HCT116 (cell line): ENCODE results near the gene PPHLN1. TPM values are rescaled to one million over a fixed set of nuclear protein-coding genes. Genes with fewer than 3 reads are reported as not detected.

ENCODE experiments used
- ATAC-seq: fragments of 200-7000 bp; cut with Tn5 transposase; 2 replicates; pipeline ENCODE4 v1.9.1; 2020; ENCODE audit warnings: mild to moderate bottlenecking, moderate library complexity
- BruUV-seq: library from RNA; stranded (reverse); fragments of 400-500 nt; replicated peaks from 2 replicates; lab custom pipeline; 2021; lab: Mats Ljungman, UMichigan
- CTCF ChIA-PET: fragments of 300-600 bp; sonication (Branson Sonifier 250); formaldehyde crosslinking; loops from one replicate; lab custom pipeline; 2021; ENCODE audit warnings: antibody characterized with exemption; lab: Charles Lee
- POLR2A ChIA-PET: fragments of 300-600, 350-600 bp; sonication (Branson Sonifier 250); formaldehyde crosslinking; loops from one replicate; lab custom pipeline; 2021; ENCODE audit warnings: antibody characterized with exemption; lab: Charles Lee
- RAD21 ChIA-PET, 2 experiments: fragments of 300-600 bp; sonication (Branson Sonifier 250); formaldehyde crosslinking; loops; one replicate each; lab custom pipeline; 2023; ENCODE audit warnings: low total read pairs in 2 of 2; ENCODE audit not compliant: uncharacterized antibody in 2 of 2, unreplicated experiment in 2 of 2, low non-redundant PET in 1 of 2; lab: Charles Lee
- DNase-seq: peaks from one replicate; pipeline ENCODE4 v3.0.0-alpha.2; 2010; ENCODE audit warnings: low read depth, low spot score
- H2AFZ ChIP-seq: fragments of 200-600 bp; shearing (Covaris generic), sonication (generic); 2 replicates; pipeline ENCODE4 v1.6.1; 2017; ENCODE audit warnings: low read depth, mixed run types, mixed read lengths, antibody characterized with exemption, low read length; ENCODE audit not compliant: poor library complexity, severe bottlenecking
- H3K27ac ChIP-seq: 2 replicates; pipeline ENCODE4 v1.5.1; 2012; ENCODE audit warnings: low read depth, low read length
- H3K27me3 ChIP-seq: fragments of 200-600 bp; sonication (generic); 2 replicates; pipeline ENCODE4 v1.6.1; 2016; ENCODE audit warnings: mixed run types, low read length, mixed read lengths; ENCODE audit not compliant: insufficient read depth
- H3K36me3 ChIP-seq, 2 experiments: fragments of 200-500 bp in 1 of 2; fragments of 200-600 bp in 1 of 2; sonication (Bioruptor generic) in 1 of 2; sonication (generic) in 1 of 2; 2 replicates each; pipeline versions ENCODE4 v1.5.1 to v1.6.1; 2014 to 2016; ENCODE audit warnings: low read length in 2 of 2, inconsistent platforms in 1 of 2, mixed read lengths in 1 of 2, mixed run types in 1 of 2; ENCODE audit not compliant: insufficient read depth in 2 of 2, control insufficient read depth in 1 of 2
- H3K4me1 ChIP-seq, 2 experiments: fragments of 200-600 bp in 1 of 2; sonication (generic) in 1 of 2; 2 replicates each; pipeline versions ENCODE4 v1.5.1 to v1.6.1; 2012 to 2017; ENCODE audit warnings: low read length in 2 of 2, inconsistent platforms in 1 of 2, mild to moderate bottlenecking in 1 of 2, mixed read lengths in 1 of 2, mixed run types in 1 of 2, moderate library complexity in 1 of 2; ENCODE audit not compliant: insufficient read depth in 2 of 2, control insufficient read depth in 1 of 2
- H3K4me2 ChIP-seq: fragments of 200-600 bp; sonication (generic); 2 replicates; pipeline ENCODE4 v1.6.1; 2017; ENCODE audit warnings: mixed run types, low read length, mixed read lengths
- H3K4me3 ChIP-seq, 2 experiments: fragments of 200-600 bp in 1 of 2; sonication (generic) in 1 of 2; replicated peaks in 1 of 2; 2 replicates each; pipeline ENCODE4 v1.5.1; 2011 to 2016; ENCODE audit warnings: low read length in 2 of 2, control low read depth in 1 of 2, low read depth in 1 of 2, mild to moderate bottlenecking in 1 of 2, mixed read lengths in 1 of 2, mixed run types in 1 of 2
- H3K79me2 ChIP-seq: fragments of 200-600 bp; sonication (generic); 2 replicates; pipeline ENCODE4 v1.6.1; 2017; ENCODE audit warnings: mild to moderate bottlenecking, mixed run types, low read length, moderate library complexity, mixed read lengths; ENCODE audit not compliant: insufficient read depth
- H3K9ac ChIP-seq: fragments of 200-600 bp; sonication (generic); 2 replicates; pipeline ENCODE4 v1.6.1; 2016; ENCODE audit warnings: low read length, mixed read lengths
- H3K9me2 ChIP-seq: fragments of 200-600 bp; sonication (generic), shearing (Covaris generic); 2 replicates; pipeline ENCODE4 v1.6.1; 2017; ENCODE audit warnings: mixed run types, mild to moderate bottlenecking, moderate library complexity; ENCODE audit not compliant: insufficient read depth
- H3K9me3 ChIP-seq, 2 experiments: fragments of 200-500 bp in 1 of 2; fragments of 200-600 bp in 1 of 2; sonication (Bioruptor generic) in 1 of 2; sonication (generic) in 1 of 2; 2 replicates each; pipeline ENCODE4 v1.6.1; 2014 to 2017; ENCODE audit warnings: low read length in 2 of 2, mixed read lengths in 2 of 2, inconsistent platforms in 1 of 2, low read depth in 1 of 2, mild to moderate bottlenecking in 1 of 2, mixed run types in 1 of 2, moderate library complexity in 1 of 2; ENCODE audit not compliant: control insufficient read depth in 1 of 2, insufficient read depth in 1 of 2
- H4K20me1 ChIP-seq: fragments of 200-600 bp; sonication (generic), shearing (Covaris generic); 2 replicates; pipeline ENCODE4 v1.6.1; 2017; ENCODE audit warnings: mixed run types, mild to moderate bottlenecking, moderate library complexity; ENCODE audit not compliant: insufficient read depth
- CBX3 ChIP-seq: IDR thresholded peaks from 2 replicates; pipeline ENCODE4 v1.6.1; 2012; ENCODE audit warnings: low read depth
- EZH2 ChIP-seq: fragments of 200-600 bp; sonication (generic); IDR thresholded peaks from 2 replicates; pipeline ENCODE4 v1.6.1; 2017; ENCODE audit warnings: antibody characterized with exemption, mixed run types
- FOSL1 ChIP-seq: IDR thresholded peaks from 2 replicates; pipeline ENCODE4 v1.6.1; 2012; ENCODE audit warnings: low read depth
- JUND ChIP-seq: IDR thresholded peaks from 2 replicates; pipeline ENCODE4 v1.6.1; 2012
- POLR2A ChIP-seq: IDR thresholded peaks from 2 replicates; pipeline ENCODE4 v1.7.0; 2011; ENCODE audit warnings: borderline replicate concordance; ENCODE audit not compliant: insufficient read depth, insufficient read length; ENCODE audit errors: extremely low read depth
- RAD21 ChIP-seq: IDR thresholded peaks from 2 replicates; pipeline ENCODE4 v1.6.1; 2012; ENCODE audit warnings: low read depth, mild to moderate bottlenecking
- SIN3A ChIP-seq: IDR thresholded peaks from 2 replicates; pipeline ENCODE4 v1.6.1; 2012; ENCODE audit warnings: low read depth
- SP1 ChIP-seq: IDR thresholded peaks from 2 replicates; pipeline ENCODE4 v1.6.1; 2012; ENCODE audit warnings: low read depth
- SRF ChIP-seq: IDR thresholded peaks from 2 replicates; pipeline ENCODE4 v1.6.1; 2012; ENCODE audit warnings: low read depth
- YY1 ChIP-seq: IDR thresholded peaks from 2 replicates; pipeline ENCODE4 v1.6.1; 2011; ENCODE audit warnings: low read length, low read depth, moderate library complexity, mild to moderate bottlenecking; ENCODE audit not compliant: insufficient replicate concordance; ENCODE audit errors: extremely low read depth
- ZFX ChIP-seq: fragments of 450-650 bp; IDR thresholded peaks from 2 replicates; pipeline ENCODE4 v1.6.1; 2017
- intact Hi-C: fragments of 100-400 bp; cut with micrococcal nuclease; formaldehyde crosslinking; loops from 2 replicates; pipeline ENCODE4 v1.10.0; 2022
- total RNA-seq: library from RNA; stranded (reverse); gene quantifications from one replicate; pipeline ENCODE4 v1.2.1, GENCODE V29; 2021; ENCODE audit not compliant: unreplicated experiment
- TF ChIP-seq, protein P1 (sequence below), 3 experiments: fragments of 200-600 bp in 1 of 3; sonication (generic) in 1 of 3; IDR thresholded peaks in 2 of 3; conservative IDR thresholded peaks in 1 of 3; 2 replicates each; pipeline ENCODE4 v1.5.1; 2012 to 2017; ENCODE audit warnings: low read depth in 2 of 3, low read length in 2 of 3, antibody characterized with exemption in 1 of 3, borderline replicate concordance in 1 of 3, control low read depth in 1 of 3, mild to moderate bottlenecking in 1 of 3, mixed read lengths in 1 of 3, mixed run types in 1 of 3, moderate library complexity in 1 of 3; ENCODE audit not compliant: insufficient read depth in 1 of 3
- TF ChIP-seq, protein P2 (sequence below): IDR thresholded peaks from 2 replicates; pipeline ENCODE4 v1.6.1; 2012; ENCODE audit warnings: low read depth
- TF ChIP-seq, protein P3 (sequence below): IDR thresholded peaks from 2 replicates; pipeline ENCODE4 v1.6.1; 2012

Gene PPHLN1
- total RNA-seq, 1 experiment from 2014 or later, result 57.4 TPM

DNA sequence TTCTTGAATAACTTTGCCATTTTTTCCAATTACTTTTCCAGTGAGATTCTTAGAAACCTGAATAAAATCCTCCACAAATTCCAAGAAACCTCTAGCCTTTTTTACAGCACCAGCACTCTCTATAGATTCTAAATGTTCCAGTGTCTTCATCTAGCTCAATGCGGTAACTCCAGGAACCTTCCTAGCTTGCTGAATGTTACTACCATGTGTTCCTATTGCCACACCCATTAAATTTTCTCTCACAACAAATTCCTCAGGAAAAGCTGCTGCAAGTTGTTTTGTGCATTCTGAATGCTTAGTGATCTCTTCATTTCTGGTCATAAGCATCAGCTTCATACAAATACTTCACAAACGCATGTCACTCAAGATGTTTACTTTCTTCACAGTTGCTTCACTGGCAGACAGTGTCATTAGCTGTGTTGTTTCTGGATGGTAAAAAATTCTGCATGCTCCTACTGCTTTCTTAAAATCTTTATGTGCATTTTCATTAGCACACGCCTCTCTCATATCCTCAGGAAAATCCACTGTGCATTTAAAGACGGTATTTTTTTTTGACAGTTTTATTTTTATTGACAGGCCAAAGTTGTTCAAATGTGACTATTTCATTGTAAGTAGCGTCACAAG is 106.7 kb downstream of the PPHLN1 start:
- no peak overlapping the region for H3K4me3 ChIP-seq
- RAD21 ChIA-PET, result no interaction called here
- H3K4me1 ChIP-seq, result no peaks in the 10 kb centered on the region
- no peaks in the 10 kb centered on the region for H3K79me2 ChIP-seq
- POLR2A ChIA-PET, result no interaction called here
- H3K4me2 ChIP-seq, result no peak overlapping the region
- ATAC-seq, result no peak
- H3K27ac ChIP-seq, result no peak overlapping the region
- no peak for DNase-seq
- CTCF ChIA-PET, result no interaction called here
- H3K9me2 ChIP-seq, result no peaks in the 10 kb centered on the region
- no peaks in the 10 kb centered on the region for H4K20me1 ChIP-seq
- H3K9ac ChIP-seq, result no peak overlapping the region
- BruUV-seq, result no TSS peak
- H3K27me3 ChIP-seq, result no peaks in the 10 kb centered on the region
- TF ChIP-seq YY1 (no peak), CBX3 (no peak), RAD21 (no peak), POLR2A (no peak), FOSL1 (no peak), SRF (no peak), JUND (no peak), EZH2 (no peak), ZFX (no peak), SIN3A (no peak), SP1 (no peak)
- TF ChIP-seq, protein P1, sequence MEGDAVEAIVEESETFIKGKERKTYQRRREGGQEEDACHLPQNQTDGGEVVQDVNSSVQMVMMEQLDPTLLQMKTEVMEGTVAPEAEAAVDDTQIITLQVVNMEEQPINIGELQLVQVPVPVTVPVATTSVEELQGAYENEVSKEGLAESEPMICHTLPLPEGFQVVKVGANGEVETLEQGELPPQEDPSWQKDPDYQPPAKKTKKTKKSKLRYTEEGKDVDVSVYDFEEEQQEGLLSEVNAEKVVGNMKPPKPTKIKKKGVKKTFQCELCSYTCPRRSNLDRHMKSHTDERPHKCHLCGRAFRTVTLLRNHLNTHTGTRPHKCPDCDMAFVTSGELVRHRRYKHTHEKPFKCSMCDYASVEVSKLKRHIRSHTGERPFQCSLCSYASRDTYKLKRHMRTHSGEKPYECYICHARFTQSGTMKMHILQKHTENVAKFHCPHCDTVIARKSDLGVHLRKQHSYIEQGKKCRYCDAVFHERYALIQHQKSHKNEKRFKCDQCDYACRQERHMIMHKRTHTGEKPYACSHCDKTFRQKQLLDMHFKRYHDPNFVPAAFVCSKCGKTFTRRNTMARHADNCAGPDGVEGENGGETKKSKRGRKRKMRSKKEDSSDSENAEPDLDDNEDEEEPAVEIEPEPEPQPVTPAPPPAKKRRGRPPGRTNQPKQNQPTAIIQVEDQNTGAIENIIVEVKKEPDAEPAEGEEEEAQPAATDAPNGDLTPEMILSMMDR (IDR thresholded peaks at IDR 0.05 in 2 of 3, conservative IDR thresholded peaks at IDR 0.05 in 1 of 3; ENCODE audit: borderline replicate concordance in 1 of 3, insufficient read depth in 1 of 3, low read depth in 2 of 3, low read length in 2 of 3), result no peak
- TF ChIP-seq, protein P2, sequence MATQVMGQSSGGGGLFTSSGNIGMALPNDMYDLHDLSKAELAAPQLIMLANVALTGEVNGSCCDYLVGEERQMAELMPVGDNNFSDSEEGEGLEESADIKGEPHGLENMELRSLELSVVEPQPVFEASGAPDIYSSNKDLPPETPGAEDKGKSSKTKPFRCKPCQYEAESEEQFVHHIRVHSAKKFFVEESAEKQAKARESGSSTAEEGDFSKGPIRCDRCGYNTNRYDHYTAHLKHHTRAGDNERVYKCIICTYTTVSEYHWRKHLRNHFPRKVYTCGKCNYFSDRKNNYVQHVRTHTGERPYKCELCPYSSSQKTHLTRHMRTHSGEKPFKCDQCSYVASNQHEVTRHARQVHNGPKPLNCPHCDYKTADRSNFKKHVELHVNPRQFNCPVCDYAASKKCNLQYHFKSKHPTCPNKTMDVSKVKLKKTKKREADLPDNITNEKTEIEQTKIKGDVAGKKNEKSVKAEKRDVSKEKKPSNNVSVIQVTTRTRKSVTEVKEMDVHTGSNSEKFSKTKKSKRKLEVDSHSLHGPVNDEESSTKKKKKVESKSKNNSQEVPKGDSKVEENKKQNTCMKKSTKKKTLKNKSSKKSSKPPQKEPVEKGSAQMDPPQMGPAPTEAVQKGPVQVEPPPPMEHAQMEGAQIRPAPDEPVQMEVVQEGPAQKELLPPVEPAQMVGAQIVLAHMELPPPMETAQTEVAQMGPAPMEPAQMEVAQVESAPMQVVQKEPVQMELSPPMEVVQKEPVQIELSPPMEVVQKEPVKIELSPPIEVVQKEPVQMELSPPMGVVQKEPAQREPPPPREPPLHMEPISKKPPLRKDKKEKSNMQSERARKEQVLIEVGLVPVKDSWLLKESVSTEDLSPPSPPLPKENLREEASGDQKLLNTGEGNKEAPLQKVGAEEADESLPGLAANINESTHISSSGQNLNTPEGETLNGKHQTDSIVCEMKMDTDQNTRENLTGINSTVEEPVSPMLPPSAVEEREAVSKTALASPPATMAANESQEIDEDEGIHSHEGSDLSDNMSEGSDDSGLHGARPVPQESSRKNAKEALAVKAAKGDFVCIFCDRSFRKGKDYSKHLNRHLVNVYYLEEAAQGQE, result no peak
- TF ChIP-seq, protein P3, sequence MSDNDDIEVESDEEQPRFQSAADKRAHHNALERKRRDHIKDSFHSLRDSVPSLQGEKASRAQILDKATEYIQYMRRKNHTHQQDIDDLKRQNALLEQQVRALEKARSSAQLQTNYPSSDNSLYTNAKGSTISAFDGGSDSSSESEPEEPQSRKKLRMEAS, result no peak
- TF ChIP-seq, all 23 proteins: peak for 0
- Histone ChIP-seq H2AFZ (no peak overlapping the region), H3K9me3 (no peaks in the 10 kb centered on the region), H3K36me3 (no peaks in the 10 kb centered on the region)
- intact Hi-C loops, result no loop called here
